IPS DF 6.9 (cell line): Measurements from ENCODE around the gene NSMCE1.

Experiments used
- DNase-seq: peaks from one replicate; pipeline ENCODE4 v3.0.0-alpha.2; 2013; ENCODE audit warnings: low read depth, low spot score
- H3K27ac ChIP-seq: one replicate; pipeline ENCODE4 v1.5.1; 2013; ENCODE audit warnings: low read length, control low read depth
- H3K27me3 ChIP-seq: 2 replicates; pipeline ENCODE4 v1.6.1; 2013; ENCODE audit warnings: mild to moderate bottlenecking, low read length; ENCODE audit not compliant: control insufficient read depth, insufficient read depth
- H3K36me3 ChIP-seq: 2 replicates; pipeline ENCODE4 v1.6.1; 2013; ENCODE audit warnings: low read length; ENCODE audit not compliant: control insufficient read depth, insufficient read depth
- H3K4me1 ChIP-seq: 2 replicates; pipeline ENCODE4 v1.6.1; 2013; ENCODE audit warnings: low read length; ENCODE audit not compliant: control insufficient read depth, insufficient read depth
- H3K4me3 ChIP-seq: 2 replicates; pipeline ENCODE4 v1.5.1; 2013; ENCODE audit warnings: mild to moderate bottlenecking, low read length
- H3K9me3 ChIP-seq: 2 replicates; pipeline ENCODE4 v1.6.1; 2013; ENCODE audit warnings: low read length, inconsistent platforms; ENCODE audit not compliant: control insufficient read depth, insufficient read depth
- WGBS: extraction: QIAGEN DNeasy Blood & Tissue Kit; methylation state at CpG from one replicate; pipeline ENCODE4 v1.1.7; 2013; ENCODE audit warnings: mixed read lengths, missing lambda C conversion rate; ENCODE audit not compliant: insufficient read length, insufficient coverage; 5-methylcytosine and 5-hydroxymethylcytosine counted together

Gene NSMCE1

DNA sequence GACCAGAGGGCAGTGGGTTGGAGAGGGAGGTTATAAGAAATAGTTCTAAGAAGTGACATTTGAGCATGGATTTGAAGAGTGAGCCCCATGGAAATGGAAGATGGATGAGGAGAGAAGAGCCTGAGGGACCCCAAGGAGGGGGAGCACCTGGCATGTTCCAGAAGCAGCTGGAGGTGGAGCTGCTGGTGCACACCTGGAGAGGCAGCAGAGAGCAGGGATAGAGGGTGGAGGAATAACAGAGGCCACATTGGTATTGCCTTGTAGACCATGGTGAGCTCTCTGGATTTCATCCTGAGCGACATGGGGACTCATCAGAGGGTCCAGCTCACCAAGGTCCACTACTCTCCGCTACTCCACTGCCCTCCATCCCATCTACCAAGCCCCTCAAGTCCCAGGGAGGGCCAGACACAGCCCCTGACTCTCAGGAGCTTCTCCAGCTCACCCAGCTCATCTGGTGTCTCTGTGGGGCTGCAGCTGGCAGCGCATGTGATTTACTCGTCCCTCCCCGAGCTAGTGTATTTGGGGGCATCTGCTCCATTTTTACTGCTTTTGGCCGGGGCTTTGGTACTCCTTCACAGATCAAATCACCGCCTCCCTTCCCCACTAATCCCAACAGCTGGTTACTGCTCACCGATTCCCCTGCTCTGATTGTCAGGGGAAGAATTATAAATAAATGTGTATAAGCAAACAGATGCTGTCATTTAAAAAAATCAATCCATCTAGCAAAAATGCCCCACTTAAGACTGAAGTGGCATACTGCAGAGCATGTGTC lies 87.4 kb downstream of the NSMCE1 start:
- no CpG with 5 or more reads among the region's 8 CpGs for WGBS
- Histone ChIP-seq H3K9me3 (no peaks in the 10 kb centered on the region), H3K36me3 (no peaks in the 10 kb centered on the region), H3K4me3 (no peak overlapping the region), H3K4me1 (peaks cover 1% of the 10 kb centered on the region; the same call in 1 of the 2 replicates), H3K27me3 (no peaks in the 10 kb centered on the region), H3K27ac (no peak overlapping the region)
- no peak for DNase-seq

GRCh38 chr16:27179500-27180072 lies 89.0 kb downstream of the NSMCE1 start:
- Histone ChIP-seq H3K4me1 (peaks cover 1% of the 10 kb centered on the region; the same call in 1 of the 2 replicates), H3K27ac (no peak overlapping the region), H3K27me3 (no peaks in the 10 kb centered on the region), H3K9me3 (no peaks in the 10 kb centered on the region), H3K36me3 (no peaks in the 10 kb centered on the region), H3K4me3 (no peak overlapping the region)
- DNase-seq: peak; percentile 60
- no CpG with 5 or more reads among the region's 13 CpGs for WGBS

DNA sequence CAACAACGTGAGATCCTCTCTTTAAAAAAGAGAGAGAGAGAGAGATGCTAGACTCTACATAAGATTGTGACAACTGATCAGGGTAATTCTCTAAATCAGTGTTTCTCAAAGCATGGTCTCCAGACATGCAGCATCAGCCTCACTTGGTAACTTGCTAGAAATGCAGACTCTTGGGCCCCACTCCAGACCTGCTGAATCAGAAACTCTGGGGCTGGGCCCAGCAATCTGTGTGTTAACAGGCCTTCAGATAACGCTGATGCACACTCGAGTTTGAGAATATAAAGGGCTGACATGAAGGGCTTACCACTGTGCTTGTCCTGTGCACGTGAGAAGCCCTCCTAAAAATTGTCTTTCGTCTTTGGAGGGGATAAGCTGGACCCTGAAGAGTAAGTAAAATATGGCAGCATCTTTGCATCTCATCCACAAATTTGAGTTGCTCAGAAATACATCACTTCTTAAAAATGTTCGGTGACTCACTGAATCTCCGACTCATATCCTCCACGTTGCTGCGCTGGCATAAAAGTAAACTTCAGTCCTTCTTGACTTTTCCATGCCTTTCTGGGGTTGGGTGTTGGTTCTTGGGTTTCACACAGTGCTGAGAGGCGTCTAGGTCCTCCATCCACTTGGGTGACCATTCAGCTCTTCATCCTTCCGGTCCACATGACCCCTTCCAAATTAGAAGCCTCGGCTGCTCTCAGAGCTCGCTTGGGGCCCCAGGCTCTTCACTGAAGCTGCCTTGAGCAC lies 91.4 kb downstream of the NSMCE1 start:
- Histone ChIP-seq H3K36me3 (no peaks in the 10 kb centered on the region), H3K4me1 (peaks cover 1% of the 10 kb centered on the region; the same call in 1 of the 2 replicates), H3K4me3 (no peak overlapping the region), H3K9me3 (no peaks in the 10 kb centered on the region), H3K27me3 (no peaks in the 10 kb centered on the region), H3K27ac (no peak overlapping the region)
- WGBS: no CpG with 5 or more reads among the region's 13 CpGs
- no peak for DNase-seq

DNA sequence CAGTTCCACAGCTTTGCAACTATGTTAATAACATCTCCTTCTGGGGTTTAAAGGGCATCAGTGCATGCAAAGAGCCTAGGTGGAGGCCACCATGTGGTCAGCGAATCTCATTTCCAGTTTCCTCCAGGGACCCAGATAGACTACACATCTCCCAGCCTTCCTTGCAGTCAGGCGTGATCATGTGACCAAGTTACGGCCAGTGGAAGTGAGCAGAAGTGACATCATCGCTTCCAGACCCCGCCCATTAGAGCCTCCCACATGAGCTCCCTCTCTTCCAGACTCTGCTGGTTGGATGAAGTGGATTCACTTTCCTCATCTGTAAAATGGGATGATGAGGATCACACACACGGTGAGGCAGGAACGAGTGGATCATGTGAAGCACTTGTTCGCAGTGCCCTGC lies 92.7 kb downstream of the NSMCE1 start:
- Histone ChIP-seq H3K27ac (no peak overlapping the region), H3K4me1 (peaks cover 1% of the 10 kb centered on the region; the same call in 1 of the 2 replicates), H3K27me3 (no peaks in the 10 kb centered on the region), H3K4me3 (no peak overlapping the region), H3K36me3 (no peaks in the 10 kb centered on the region), H3K9me3 (no peaks in the 10 kb centered on the region)
- WGBS: no CpG with 5 or more reads among the region's 8 CpGs
- no peak for DNase-seq
